Measurements from ENCODE around the gene PIN1. TPM values are rescaled to one million over a fixed set of nuclear protein-coding genes. Genes with fewer than 3 reads are reported as not detected.

PIN1 gene
- total RNA-seq, 4 donors from 2014 or later, result 137 to 160 (median 153) TPM

- H3K4me3 ChIP-seq, result no peak overlapping the region
- H3K9me3 ChIP-seq, result no peaks in the 10 kb centered on the region
- H3K27ac ChIP-seq, result no peak overlapping the region
- WGBS, 2 donors (ENCODE audit: low coverage in 1 of 2), result 96 to 98% methylated on average over 9 of the region's 13 CpGs
- no peak for ATAC-seq
- H3K4me1 ChIP-seq, result no peaks in the 10 kb centered on the region
- H3K36me3 ChIP-seq, result peaks cover 0 to 19% of the 10 kb centered on the region in 2 donors
- TF ChIP-seq POLR2A (IDR thresholded peaks at IDR 0.05) (no peak), CTCF (IDR thresholded peaks at IDR 0.05) (no peak), POLR2AphosphoS5 (IDR thresholded peaks at IDR 0.05) (no peak)
- H3K27me3 ChIP-seq, result no peaks in the 10 kb centered on the region
These were observed 22.1 kb downstream of the PIN1 start for GRCh38 chr19:9857076-9857721.

- Histone ChIP-seq H3K4me3 (no peak overlapping the region), H3K27ac (no peak overlapping the region), H3K9me3 (no peaks in the 10 kb centered on the region), H3K4me1 (no peaks in the 10 kb centered on the region), H3K36me3 (peaks cover 0 to 19% of the 10 kb centered on the region in 2 donors), H3K27me3 (no peaks in the 10 kb centered on the region)
- no peak for TF ChIP-seq EP300 (IDR thresholded peaks at IDR 0.05)
- no peak for TF ChIP-seq POLR2A (IDR thresholded peaks at IDR 0.05)
- no peak for TF ChIP-seq POLR2AphosphoS5 (IDR thresholded peaks at IDR 0.05)
- no peak for TF ChIP-seq CTCF (IDR thresholded peaks at IDR 0.05)
- no peak for ATAC-seq
- 78 to 93% methylated on average over 5 to 8 of the region's 10 CpGs for WGBS, 2 donors (ENCODE audit: low coverage in 1 of 2)
These were observed 23.0 kb downstream of the PIN1 start for GRCh38 chr19:9857920-9858746.

- ATAC-seq, result no peak
- no peaks in the 10 kb centered on the region for H3K27me3 ChIP-seq
- H3K27ac ChIP-seq, result no peak overlapping the region
- H3K4me3 ChIP-seq, result no peak overlapping the region
- no peaks in the 10 kb centered on the region for H3K9me3 ChIP-seq
- TF ChIP-seq POLR2AphosphoS5 (IDR thresholded peaks at IDR 0.05) (no peak), POLR2A (IDR thresholded peaks at IDR 0.05) (no peak), CTCF (IDR thresholded peaks at IDR 0.05) (no peak), EP300 (IDR thresholded peaks at IDR 0.05) (no peak)
- peaks cover 0 to 19% of the 10 kb centered on the region in 2 donors for H3K36me3 ChIP-seq
- no peaks in the 10 kb centered on the region for H3K4me1 ChIP-seq
These were observed 23.6 kb downstream of the PIN1 start for GRCh38 chr19:9858766-9859165.

GRCh38 chr19:9860407-9860806 is 25.3 kb downstream of the PIN1 start:
- 83% methylated on average over 3 of the region's 8 CpGs; no CpG with 5 or more reads in 1 of the 2 donors for WGBS, 2 donors (ENCODE audit: low coverage in 1 of 2)
- no peak for ATAC-seq
- Histone ChIP-seq H3K9me3 (no peaks in the 10 kb centered on the region), H3K4me3 (no peak overlapping the region), H3K27ac (no peak overlapping the region), H3K4me1 (no peaks in the 10 kb centered on the region), H3K36me3 (peaks cover 0 to 11% of the 10 kb centered on the region in 2 donors), H3K27me3 (no peaks in the 10 kb centered on the region)
- no peak for TF ChIP-seq POLR2A (IDR thresholded peaks at IDR 0.05)
- TF ChIP-seq CTCF (IDR thresholded peaks at IDR 0.05), result no peak
- TF ChIP-seq EP300 (IDR thresholded peaks at IDR 0.05), result no peak
- no peak for TF ChIP-seq POLR2AphosphoS5 (IDR thresholded peaks at IDR 0.05)

GRCh38 chr19:9861503-9861902 is 26.4 kb downstream of the PIN1 start:
- WGBS, 2 donors (ENCODE audit: low coverage in 1 of 2), result no CpG with 5 or more reads among the region's 1 CpG
- no peaks in the 10 kb centered on the region for H3K27me3 ChIP-seq
- no peaks in the 10 kb centered on the region for H3K4me1 ChIP-seq
- H3K36me3 ChIP-seq, result peaks cover 0 to 11% of the 10 kb centered on the region in 2 donors
- no peak overlapping the region for H3K27ac ChIP-seq
- no peaks in the 10 kb centered on the region for H3K9me3 ChIP-seq
- ATAC-seq, result no peak
- H3K4me3 ChIP-seq, result no peak overlapping the region
- TF ChIP-seq POLR2A (IDR thresholded peaks at IDR 0.05) (no peak), POLR2AphosphoS5 (IDR thresholded peaks at IDR 0.05) (no peak), CTCF (IDR thresholded peaks at IDR 0.05) (no peak), EP300 (IDR thresholded peaks at IDR 0.05) (no peak)

Data from gastroesophageal sphincter (tissue), 4 donors.